ENCODE measurements around the gene CEBPB. TPM values are rescaled to one million over a fixed set of nuclear protein-coding genes. Genes with fewer than 3 reads are reported as not detected.
A peak's percentile ranks its signal among the peaks of the same experiment; 100 is the strongest.

CEBPB gene
- total RNA-seq, 1 experiment from 2014 or later: 183 TPM

- no TSS peak for BruUV-seq (replicated peaks)
- H3K4me1 ChIP-seq: no peaks in the 10 kb centered on the region
- no peak overlapping the region for H3K27ac Mint-ChIP-seq (ENCODE audit: unreplicated experiment)
- no peaks in the 10 kb centered on the region for H3K36me3 Mint-ChIP-seq (ENCODE audit: insufficient read depth, unreplicated experiment)
- ChIA-PET CTCF (no interaction called here), POLR2A (no interaction called here)
- intact Hi-C loops (cut with micrococcal nuclease; ENCODE audit: unreplicated experiment): no loop called here
- no peaks in the 10 kb centered on the region for H3K27me3 Mint-ChIP-seq (ENCODE audit: insufficient read depth, unreplicated experiment)
- no peaks in the 10 kb centered on the region for H3K9me3 Mint-ChIP-seq (ENCODE audit: unreplicated experiment)
- no peak overlapping the region for H3K4me3 Mint-ChIP-seq (ENCODE audit: unreplicated experiment)
- no peak overlapping the region for H3K4me3 ChIP-seq (ENCODE audit: low read depth, low read length)
- DNase-seq: no peak
- peak; percentile 12 to 16 for TF ChIP-seq CTCF (IDR thresholded peaks at IDR 0.05; ENCODE audit: insufficient read depth in 1 of 2, low read depth in 1 of 2, low read length in 1 of 2, severe bottlenecking in 1 of 2, unreplicated experiment in 1 of 2)
- H3K36me3 ChIP-seq (ENCODE audit: control insufficient read depth, insufficient read depth, low read length): no peaks in the 10 kb centered on the region
- peaks cover 7% of the 10 kb centered on the region for H3K4me1 Mint-ChIP-seq (ENCODE audit: low read depth, unreplicated experiment)
- no peaks in the 10 kb centered on the region for H3K27me3 ChIP-seq (replicated peaks; ENCODE audit: control insufficient read depth, insufficient read depth, low read length)
- H3K9me3 ChIP-seq: no peaks in the 10 kb centered on the region
Observed at GRCh38 chr20:50238081-50238800, 47.6 kb downstream of the CEBPB start.

GRCh38 chr20:50240092-50240491 lies 49.5 kb downstream of the CEBPB start:
- Mint-ChIP-seq H3K27ac (ENCODE audit: unreplicated experiment) (no peak overlapping the region), H3K36me3 (ENCODE audit: insufficient read depth, unreplicated experiment) (no peaks in the 10 kb centered on the region)
- POLR2A ChIA-PET: no interaction called here

GRCh38 chr20:50242178-50242514 lies 51.5 kb downstream of the CEBPB start:
- ChIA-PET POLR2A (no interaction called here), CTCF (no interaction called here)
- Mint-ChIP-seq H3K36me3 (ENCODE audit: insufficient read depth, unreplicated experiment) (no peaks in the 10 kb centered on the region), H3K27ac (ENCODE audit: unreplicated experiment) (no peak overlapping the region), H3K27me3 (ENCODE audit: insufficient read depth, unreplicated experiment) (no peaks in the 10 kb centered on the region), H3K9me3 (ENCODE audit: unreplicated experiment) (no peaks in the 10 kb centered on the region), H3K4me3 (ENCODE audit: unreplicated experiment) (no peak overlapping the region), H3K4me1 (ENCODE audit: low read depth, unreplicated experiment) (peaks cover 19% of the 10 kb centered on the region)
- H3K36me3 ChIP-seq (ENCODE audit: control insufficient read depth, insufficient read depth, low read length): no peaks in the 10 kb centered on the region
- intact Hi-C loops (cut with micrococcal nuclease; ENCODE audit: unreplicated experiment): no loop called here
- BruUV-seq (replicated peaks): no TSS peak
- no peaks in the 10 kb centered on the region for H3K9me3 ChIP-seq
- H3K4me3 ChIP-seq (ENCODE audit: low read depth, low read length): no peak overlapping the region
- no peak for TF ChIP-seq CTCF (IDR thresholded peaks at IDR 0.05; ENCODE audit: insufficient read depth in 1 of 2, low read depth in 1 of 2, low read length in 1 of 2, severe bottlenecking in 1 of 2, unreplicated experiment in 1 of 2)
- peaks cover 11% of the 10 kb centered on the region for H3K4me1 ChIP-seq
- no peak for DNase-seq
- no peaks in the 10 kb centered on the region for H3K27me3 ChIP-seq (replicated peaks; ENCODE audit: control insufficient read depth, insufficient read depth, low read length)

More at GRCh38 chr20:50240092-50240491, 49.5 kb downstream of the CEBPB start:
- BruUV-seq (replicated peaks): no TSS peak
- no peaks in the 10 kb centered on the region for H3K9me3 ChIP-seq
- H3K9me3 Mint-ChIP-seq (ENCODE audit: unreplicated experiment): no peaks in the 10 kb centered on the region
- no peaks in the 10 kb centered on the region for H3K27me3 Mint-ChIP-seq (ENCODE audit: insufficient read depth, unreplicated experiment)
- H3K36me3 ChIP-seq (ENCODE audit: control insufficient read depth, insufficient read depth, low read length): no peaks in the 10 kb centered on the region
- no peak for TF ChIP-seq CTCF (IDR thresholded peaks at IDR 0.05; ENCODE audit: insufficient read depth in 1 of 2, low read depth in 1 of 2, low read length in 1 of 2, severe bottlenecking in 1 of 2, unreplicated experiment in 1 of 2)
- no peak overlapping the region for H3K4me3 ChIP-seq (ENCODE audit: low read depth, low read length)
- peaks cover 7% of the 10 kb centered on the region for H3K4me1 Mint-ChIP-seq (ENCODE audit: low read depth, unreplicated experiment)
- DNase-seq: no peak
- no peaks in the 10 kb centered on the region for H3K27me3 ChIP-seq (replicated peaks; ENCODE audit: control insufficient read depth, insufficient read depth, low read length)
- intact Hi-C loops (cut with micrococcal nuclease; ENCODE audit: unreplicated experiment): no loop called here
- H3K4me1 ChIP-seq: no peaks in the 10 kb centered on the region
- no peak overlapping the region for H3K4me3 Mint-ChIP-seq (ENCODE audit: unreplicated experiment)
- CTCF ChIA-PET: interaction anchor here (0.7 kb wide), 1 partner anchor 96 kb away, joined by 4 read pairs; no protein-coding TSS in a partner anchor

Other genes with a start within 250 kb of the CEBPB start
- 8.9 and 10.9 TPM in 2 replicates for gene SNAI1, start 207.8 kb upstream of the CEBPB start, total RNA-seq (2022)
- 485 and 509 TPM in 2 replicates for gene UBE2V1, start 77.7 kb upstream of the CEBPB start, total RNA-seq (2022)
- 78.3 and 84.1 TPM in 2 replicates for gene PEDS1, start 37.1 kb upstream of the CEBPB start, total RNA-seq (2022)

All from Caco-2 (cell line).